Measurements from ENCODE around the gene SLC9A8. TPM values are rescaled to one million over a fixed set of nuclear protein-coding genes. Genes with fewer than 3 reads are reported as not detected.

SLC9A8 gene
- total RNA-seq, 1 experiment from 2014 or later: 39.9 TPM

GRCh38 chr20:49874696-49875095 lies 62.1 kb downstream of the SLC9A8 start:
- DNase-seq (ENCODE audit: low spot score): no peak

DNA sequence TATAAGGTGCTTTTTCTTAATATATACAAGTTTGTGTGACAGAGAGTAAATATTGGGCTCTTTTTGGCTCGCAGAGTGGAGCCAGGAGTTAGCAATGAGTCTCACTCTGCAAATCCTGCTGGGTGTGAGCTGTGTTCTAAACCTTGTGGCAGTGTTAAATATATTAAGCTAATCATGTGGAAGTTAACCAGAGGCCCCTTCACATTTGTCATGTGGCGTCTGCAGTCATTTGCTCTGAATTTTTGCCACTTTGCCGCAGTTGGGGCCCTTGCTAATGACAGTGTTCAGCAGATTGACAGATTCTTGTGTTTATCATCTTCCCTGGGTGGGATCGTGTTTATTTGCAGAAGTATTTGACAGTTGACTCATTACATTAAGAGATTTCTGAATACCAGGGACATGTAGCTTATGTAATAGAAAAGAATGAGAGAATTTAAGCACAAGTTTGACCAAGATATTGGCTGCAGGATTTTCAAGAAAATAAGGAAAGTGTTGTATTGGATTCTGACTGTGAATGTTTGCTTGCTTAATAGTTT lies 64.8 kb downstream of the SLC9A8 start:
- no peak for DNase-seq (ENCODE audit: low spot score)

- no peak for DNase-seq (ENCODE audit: low spot score)
Measured at GRCh38 chr20:49878977-49879376, 66.3 kb downstream of the SLC9A8 start.

- DNase-seq (ENCODE audit: low spot score): no peak
Measured at GRCh38 chr20:49880177-49880576, 67.5 kb downstream of the SLC9A8 start.

GRCh38 chr20:49880724-49881445 lies 68.3 kb downstream of the SLC9A8 start:
- DNase-seq (ENCODE audit: low spot score): no peak

- DNase-seq (ENCODE audit: low spot score): no peak
Measured at GRCh38 chr20:49882171-49882970, 69.7 kb downstream of the SLC9A8 start.

DNA sequence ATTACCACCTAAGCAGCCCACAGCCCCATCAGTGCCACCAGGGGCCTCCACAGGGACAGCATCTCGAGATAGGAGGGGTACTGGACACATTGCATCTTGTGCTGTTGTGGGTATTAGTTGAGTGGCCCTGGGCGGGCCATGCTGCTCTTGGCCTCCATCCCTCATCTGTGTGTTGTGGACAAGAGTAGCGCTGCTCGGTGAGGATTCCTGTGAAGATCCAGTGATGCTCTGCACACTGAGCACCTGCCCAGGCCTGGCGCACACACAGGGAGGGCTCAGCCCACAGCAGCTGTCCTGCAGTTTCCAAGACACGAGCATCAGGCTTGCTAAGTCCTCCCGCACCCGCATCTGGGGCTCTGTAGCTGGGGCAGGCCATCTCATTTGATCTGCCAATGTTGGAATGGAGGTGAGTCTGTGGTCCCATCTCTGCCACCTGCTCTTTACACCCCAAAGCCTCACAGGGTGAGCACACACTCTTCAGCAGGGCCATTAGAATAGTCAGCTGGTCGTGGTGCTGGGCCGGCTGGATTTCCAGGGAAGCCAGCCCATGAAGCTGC lies 70.7 kb downstream of the SLC9A8 start:
- no peak for DNase-seq (ENCODE audit: low spot score)

DNA sequence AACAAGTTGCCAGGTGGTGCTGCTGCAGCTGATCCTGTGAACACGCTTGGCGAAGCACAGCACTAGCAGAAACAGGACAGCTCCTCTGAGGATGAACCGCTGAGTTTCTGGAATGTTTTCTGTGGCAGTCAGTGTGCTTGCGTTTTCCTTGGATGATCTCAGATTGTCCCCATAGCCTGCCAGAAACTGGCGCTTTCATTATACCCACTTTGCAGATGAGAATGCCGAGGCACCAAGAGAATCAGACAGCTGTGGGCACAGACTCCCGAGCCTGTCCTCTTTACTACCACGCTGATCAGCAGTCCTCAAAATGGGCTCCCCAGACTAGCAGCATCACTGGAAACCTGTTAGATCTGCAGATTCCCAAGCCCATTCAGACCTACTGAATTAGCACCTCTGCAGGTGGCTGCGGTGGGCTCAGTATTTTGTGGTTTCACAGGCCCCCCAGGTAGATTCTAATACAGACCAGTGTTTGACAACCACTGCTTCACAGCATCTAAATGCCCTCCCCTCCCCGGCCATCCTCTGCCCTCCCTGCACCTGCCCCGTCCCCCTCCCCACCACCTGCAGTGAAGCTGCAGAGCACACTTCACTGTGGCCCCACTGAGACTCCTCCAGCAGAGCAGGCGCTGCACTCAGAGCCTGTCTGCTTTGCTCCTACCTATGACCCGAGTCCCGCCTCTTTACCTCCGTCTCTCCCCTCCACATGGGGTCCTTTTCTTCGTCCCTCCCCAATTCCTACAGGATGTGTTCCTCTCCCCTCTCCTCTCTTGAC lies 73.1 kb downstream of the SLC9A8 start:
- DNase-seq (ENCODE audit: low spot score): no peak

DNA sequence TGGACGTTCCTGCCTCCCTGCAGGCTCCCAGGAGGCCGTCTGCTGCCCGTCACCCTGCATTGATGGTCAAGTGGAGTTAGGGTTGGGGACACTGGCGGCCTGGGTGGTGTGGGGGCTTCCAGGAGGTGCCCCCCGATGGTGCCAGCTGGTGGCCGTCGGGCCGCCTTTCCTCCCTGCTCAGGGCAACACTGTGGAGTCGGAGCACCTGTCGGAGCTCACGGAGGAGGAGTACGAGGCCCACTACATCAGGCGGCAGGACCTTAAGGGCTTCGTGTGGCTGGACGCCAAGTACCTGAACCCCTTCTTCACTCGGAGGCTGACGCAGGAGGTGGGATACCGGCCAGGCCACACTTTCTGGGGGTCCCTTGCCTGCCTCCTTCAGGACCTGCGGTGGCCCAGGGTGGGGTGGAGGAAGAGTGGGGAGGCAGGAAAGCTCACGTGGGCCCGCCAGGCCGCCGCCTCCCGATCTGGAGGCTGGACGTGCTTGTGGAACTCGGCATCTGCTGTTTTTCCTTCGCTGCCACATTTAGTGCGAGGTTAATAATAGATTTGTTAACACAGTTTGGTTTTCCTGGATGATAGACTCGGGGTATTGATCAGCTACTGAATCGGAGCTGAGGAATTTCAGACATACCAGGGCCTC lies 74.1 kb downstream of the SLC9A8 start:
- DNase-seq (ENCODE audit: low spot score): no peak

- DNase-seq (ENCODE audit: low spot score): no peak
Measured at GRCh38 chr20:49887251-49888211, 74.9 kb downstream of the SLC9A8 start.

DNA sequence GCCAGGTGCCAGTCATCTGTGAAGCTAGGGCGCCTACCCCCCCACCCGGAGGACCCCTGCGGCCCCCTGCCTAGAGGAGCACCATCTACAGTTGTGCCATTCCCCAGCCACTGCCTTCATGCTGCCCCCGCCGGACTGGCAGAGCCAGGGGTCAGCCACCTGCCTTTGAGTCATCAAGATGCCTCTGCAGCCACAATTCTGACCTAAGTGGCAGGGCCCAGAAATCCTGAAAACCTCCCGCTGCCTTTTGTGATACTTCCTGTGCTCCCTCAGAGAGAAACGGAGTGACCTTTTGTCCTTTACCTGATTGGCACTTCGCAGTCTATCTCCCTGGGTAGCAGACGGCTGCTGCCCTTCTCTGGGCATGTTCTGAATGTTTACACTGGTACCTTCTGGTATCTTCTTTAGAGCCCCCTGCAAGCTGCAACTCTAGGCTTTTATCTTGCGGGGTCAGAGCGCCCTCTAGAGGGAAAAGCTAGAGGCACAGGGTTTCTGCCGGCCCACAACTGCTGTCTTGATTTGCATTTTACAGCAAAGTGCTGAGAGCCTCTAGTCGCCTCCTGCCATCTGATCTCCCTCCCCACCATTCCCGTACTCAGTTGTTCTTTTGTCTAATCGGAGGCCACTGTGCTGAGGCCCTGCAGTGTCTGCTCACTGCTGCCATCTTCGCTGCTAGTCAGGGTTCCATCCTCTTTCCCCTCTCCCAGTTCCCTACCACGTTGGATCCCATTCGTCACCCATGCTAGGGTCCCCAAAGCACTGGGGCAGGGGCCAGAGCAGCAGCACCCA lies 75.8 kb downstream of the SLC9A8 start:
- peak; percentile 88 for DNase-seq (ENCODE audit: low spot score)

DNA sequence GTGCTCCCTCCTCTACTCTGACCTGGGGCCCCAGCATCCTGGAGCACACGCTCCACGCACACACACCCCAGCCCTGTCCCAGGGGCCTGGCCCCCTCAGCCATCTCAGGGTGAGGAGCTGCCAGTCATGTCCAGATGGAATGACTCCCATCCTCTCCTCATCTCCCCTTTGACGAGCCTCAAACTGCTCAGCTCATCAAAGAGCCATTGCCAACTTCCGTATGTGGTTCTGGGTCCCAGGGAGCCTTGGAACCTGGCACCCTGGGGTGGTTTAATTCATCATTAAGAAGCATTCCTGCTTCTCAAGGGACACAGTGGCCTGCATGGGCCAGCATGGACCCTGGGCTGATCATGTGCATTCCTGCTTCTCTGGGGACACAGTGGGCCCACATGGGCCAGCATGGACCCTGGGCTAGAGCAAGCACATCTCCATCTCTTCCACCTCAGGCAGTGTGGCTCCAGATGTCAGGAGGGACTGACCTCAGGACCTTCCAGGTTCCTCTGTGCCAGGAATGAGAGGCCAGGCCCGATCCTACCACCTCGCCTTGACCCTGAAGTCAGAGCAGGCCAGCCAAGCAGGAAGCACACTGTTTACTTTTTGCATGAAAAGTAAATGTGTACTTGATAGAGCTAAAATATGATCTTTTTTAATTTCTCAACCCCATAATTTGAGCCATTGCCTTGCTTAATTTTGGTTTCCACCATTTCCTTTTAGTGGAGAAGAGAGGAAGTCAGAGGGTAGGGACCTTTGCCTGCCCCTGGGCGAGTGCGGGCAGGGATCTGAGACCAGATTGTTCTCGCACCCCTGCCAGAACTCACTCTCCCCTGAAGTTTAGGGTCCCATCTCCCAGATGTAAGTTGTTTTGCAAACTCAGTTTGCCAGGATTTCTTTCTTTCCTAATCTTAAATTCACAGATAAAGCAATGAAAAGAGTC lies 76.6 kb downstream of the SLC9A8 start:
- no peak for DNase-seq (ENCODE audit: low spot score)

- DNase-seq (ENCODE audit: low spot score): peak; percentile 69
Measured at GRCh38 chr20:49889935-49890333, 77.3 kb downstream of the SLC9A8 start.

DNA sequence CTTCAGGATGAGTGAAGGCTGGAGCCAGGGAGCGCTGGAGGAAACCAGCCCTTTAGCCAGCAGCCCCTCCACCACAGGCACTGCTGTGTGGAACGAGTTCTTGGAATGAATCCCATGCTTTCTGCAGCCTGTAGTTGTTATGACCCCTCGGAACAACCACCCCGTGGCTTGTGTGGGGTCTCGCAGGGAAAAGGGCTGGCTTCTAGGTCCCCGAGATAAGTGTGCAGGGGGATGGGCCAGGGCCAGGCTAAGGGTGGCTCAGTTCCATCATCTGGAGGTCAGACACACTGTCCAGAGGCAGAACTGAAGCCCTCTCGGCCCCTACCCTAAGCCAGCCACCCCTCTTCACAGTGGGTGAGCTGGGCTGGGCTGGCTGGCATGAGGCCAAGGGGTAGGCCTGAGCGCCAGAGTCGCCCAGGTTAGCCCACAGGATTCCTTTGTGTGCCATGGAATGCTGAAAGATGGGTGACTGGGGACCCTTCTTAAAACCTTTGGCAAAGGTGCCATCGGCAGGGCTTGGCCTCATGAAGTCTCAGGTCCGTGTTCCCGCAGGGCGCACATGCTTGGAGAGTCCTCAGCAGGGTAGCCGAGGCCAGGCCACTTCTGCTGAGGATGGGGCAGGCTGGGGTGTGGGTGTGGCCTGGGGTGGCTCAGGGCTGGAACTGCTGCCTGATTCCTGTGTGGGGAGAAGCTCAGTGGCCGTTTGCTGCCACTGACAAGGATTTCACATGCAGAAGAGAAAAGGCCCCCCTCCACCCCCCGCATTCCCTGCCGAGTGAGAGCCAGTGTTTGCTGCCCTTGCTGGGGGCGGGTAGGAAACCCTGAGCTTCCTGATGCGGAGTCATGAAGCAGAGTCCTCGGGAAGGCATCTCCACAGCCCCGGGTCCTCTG lies 78.1 kb downstream of the SLC9A8 start:
- DNase-seq (ENCODE audit: low spot score): peak; percentile 15

DNA sequence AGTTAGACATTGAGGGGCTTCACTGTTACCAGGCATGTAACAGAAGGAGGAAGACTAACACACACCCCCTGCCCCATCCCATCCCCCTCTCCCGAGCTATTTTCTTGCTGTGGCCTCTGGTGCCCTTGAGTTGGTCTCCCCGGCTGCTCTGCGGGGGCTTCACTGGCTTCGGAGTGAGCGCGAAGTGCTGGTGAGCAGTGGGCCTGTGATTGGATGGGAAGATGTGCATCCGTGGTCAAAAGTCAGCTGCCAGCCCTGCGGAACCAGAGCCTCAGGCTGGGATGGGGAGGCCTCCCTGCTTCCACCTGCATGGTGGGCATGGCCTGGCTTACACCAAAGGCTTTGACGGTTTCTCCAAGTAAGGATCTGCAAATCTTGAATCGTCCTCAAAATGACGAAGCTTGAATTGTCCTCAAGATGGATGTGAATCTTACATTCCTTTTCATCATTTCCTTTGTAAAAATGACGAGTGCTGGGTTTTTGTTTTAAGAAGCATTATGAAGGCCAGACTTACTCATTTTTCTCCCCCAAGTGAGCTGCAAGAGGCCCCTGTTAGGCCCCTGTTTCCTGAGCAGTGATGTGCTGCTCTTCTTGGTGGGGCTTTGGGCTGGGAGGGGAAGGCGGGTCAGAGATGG lies 79.0 kb downstream of the SLC9A8 start:
- no peak for DNase-seq (ENCODE audit: low spot score)

- DNase-seq (ENCODE audit: low spot score): no peak
Measured at GRCh38 chr20:49892260-49892659, 79.6 kb downstream of the SLC9A8 start.

Data from HT-29 (cell line).